ENCODE results near the gene TEX26.

GRCh38 chr13:30898070-30898469 is 34.4 kb upstream of the TEX26 start:
- no peak for TF ChIP-seq FOXP2 (optimal IDR thresholded peaks at IDR 0.05; ENCODE audit: borderline replicate concordance, extremely low read depth, extremely low read length, insufficient read depth)
- no peak for TF ChIP-seq SIN3A (IDR thresholded peaks at IDR 0.05; ENCODE audit: borderline replicate concordance, insufficient read depth, low read length)

Measured in PFSK-1 (cell line).